Measurements from ENCODE around the gene PRKCB.

PRKCB gene

DNA sequence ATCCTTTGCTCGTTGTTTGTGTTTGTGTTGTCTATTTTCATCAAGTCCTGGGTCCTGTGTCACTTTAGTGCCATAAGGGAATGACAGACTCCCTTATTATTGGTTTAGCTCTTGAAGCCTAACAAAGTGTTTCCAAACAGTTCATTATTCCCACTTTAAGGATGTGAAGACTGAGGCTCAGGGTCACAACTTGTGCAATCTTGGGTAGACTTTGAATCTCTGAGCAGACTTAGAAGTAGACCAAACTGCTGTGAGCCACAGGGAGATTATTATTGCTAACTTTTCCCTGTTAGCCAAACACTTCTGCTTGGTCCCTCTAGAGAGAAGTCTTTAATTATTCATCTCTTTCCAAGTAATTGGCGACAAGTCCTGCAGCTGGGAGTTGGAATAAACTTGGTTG is 31.8 kb downstream of the PRKCB start:
- no peak for DNase-seq

DNA sequence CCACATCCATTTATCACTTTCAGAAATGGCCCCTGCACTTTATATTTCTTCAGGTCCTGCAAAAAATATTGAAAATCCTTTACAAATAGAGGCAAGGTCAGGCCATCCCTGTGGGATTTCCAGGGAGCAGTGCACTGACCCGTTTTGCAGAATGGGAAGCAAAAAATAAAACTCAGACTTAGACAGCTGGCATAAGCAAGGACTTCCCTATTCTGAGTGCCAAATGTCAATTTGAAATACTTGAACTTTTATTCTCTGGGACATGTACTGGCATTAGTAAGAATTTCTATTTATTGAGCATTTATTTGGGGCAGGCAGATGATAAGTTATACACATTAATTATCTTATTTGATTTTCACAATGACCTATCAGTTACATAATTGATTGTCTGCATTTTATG is 32.4 kb downstream of the PRKCB start:
- no peak for DNase-seq

DNA sequence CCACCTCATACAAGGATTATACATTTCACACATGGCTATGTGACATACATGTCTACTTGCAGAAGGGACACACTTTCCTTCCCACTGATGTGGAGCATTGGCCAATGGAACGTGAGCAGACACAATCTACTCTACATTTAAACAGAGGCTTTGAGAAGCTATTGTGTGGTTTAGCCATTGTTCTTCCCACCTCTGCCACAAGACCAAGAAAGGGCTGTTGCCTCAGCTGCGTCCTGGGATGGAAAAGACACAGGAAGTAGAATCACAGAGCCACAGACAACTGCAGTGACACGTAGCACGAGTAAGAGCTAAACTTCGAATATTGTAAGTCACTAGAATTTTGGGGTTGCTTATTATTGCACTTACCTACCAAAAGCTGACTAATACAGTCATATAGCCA is 33.3 kb downstream of the PRKCB start:
- no peak for DNase-seq

DNA sequence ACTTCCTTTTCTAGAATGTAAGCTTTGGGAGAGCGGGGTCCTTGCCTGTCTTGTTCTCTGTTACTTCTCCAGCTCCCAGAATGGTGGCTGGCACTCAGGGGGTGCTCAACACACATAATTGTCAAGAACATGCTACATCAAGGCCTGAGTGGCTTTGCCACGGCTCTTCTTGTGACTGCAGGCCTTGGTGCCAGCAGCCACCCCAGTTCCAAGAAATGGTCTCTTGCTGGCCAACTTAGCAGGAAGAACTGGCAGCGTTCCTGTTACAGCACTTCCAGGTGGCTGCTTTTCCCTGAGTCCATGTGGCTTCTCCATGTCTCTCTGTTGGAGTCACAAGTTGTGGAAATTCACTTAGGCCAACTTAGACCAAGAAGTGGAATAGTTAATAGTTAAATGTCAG is 36.1 kb downstream of the PRKCB start:
- no peak for DNase-seq

DNA sequence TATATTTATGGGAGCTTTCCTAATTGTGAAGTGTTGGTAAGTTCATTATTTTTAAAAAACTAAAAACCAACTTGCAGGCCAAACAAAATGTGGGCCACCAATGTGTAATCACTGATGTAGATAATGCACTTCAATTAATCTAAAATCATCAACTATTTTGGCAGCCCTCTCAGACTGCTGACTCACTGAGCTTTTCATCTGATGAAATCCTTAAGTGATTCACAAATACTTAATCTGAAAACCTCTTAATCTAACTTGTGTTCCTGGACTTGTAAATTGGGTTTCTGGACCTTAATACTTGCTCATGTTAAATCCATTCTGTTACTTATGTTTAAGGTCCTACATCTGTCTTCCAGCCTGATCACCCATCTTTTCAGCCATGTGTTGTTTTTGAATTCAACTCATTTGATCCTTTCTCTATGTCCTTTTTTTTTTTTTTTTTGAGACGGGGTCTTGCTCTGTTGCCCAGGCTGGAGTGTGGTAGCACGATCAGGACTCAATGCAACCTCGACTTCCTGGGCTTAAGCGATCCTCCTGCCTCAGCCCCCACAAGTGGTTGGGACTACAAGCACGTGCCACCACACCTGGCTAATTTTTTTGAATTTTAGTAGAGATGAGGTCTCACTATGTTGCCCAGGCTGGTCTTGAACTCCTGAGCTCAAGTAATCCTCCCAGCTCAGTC is 39.0 kb downstream of the PRKCB start:
- no peak for DNase-seq

DNA sequence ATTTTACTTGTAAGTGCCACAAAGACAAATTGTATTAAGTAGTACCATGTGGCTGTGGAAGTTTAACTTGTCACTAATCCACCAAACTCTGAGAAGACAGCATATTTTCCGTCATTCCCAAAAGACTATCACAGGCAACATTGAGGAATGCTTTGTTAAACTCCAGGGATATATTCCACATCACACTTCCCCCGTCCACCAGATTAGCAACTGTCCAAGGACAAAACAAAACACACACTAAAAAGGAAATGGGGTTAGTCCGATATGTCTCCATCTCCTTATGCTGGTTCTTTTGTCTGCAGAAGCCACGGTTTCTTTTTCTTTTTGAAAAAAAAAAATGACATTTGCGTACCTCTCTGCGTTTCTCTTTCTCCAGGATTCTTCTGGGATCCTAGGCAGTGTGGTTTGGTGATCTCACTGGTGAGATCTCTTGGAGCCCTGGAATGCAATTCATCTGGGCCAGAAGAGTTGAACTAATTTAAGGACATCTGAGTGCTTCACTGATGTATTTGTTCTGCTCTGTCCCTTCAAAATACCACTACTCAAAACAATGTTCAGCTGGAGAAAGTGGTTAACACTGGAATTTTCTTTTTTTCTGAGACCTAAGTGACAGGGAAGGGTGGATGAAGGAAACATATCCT is 40.6 kb downstream of the PRKCB start:
- no peak for DNase-seq

DNA sequence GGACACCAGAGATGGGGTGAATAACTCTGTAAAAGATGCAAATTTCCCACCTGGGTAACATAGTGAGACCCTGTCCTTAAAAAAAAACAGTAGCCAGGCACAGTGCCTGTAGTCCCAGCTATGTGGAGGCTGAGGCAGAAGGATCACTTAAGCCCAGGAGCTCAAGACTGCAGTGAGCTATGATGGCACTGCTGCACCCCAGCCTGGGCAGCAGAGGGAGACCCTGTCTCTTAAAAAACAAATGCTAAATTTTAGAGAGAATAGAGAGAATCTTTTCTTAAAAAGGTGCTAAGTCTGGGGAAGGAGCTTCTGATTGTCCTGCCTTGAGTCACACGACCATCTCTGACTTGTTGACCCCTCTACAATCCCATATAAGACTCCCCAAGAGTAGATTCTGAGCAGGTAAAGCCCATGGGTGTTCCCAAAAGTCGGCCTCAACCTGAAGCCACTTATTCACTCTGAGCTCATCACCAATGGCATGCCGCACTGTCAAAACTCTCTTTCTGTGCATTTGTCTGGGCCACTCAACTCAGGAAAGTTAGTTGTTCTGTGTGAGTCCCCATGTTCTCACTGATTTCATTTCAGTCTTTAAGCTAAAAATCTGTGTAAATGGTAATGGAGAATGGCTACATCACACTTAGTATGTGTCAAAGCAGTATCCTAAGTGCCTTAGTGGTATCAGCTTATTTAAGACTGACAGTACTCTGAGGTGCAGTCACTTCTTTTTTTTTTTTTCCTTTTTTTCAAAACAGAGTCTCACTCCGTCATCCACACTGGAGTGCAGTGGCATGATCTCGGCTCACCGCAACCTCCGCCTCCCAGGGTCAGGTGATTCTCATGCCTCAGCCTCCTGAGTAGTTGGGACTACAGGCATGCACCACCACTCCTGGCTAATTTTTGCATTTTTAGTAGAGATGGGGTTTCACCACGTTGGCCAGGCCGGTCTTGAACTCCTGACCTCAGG is 41.6 kb downstream of the PRKCB start:
- no peak for DNase-seq

DNA sequence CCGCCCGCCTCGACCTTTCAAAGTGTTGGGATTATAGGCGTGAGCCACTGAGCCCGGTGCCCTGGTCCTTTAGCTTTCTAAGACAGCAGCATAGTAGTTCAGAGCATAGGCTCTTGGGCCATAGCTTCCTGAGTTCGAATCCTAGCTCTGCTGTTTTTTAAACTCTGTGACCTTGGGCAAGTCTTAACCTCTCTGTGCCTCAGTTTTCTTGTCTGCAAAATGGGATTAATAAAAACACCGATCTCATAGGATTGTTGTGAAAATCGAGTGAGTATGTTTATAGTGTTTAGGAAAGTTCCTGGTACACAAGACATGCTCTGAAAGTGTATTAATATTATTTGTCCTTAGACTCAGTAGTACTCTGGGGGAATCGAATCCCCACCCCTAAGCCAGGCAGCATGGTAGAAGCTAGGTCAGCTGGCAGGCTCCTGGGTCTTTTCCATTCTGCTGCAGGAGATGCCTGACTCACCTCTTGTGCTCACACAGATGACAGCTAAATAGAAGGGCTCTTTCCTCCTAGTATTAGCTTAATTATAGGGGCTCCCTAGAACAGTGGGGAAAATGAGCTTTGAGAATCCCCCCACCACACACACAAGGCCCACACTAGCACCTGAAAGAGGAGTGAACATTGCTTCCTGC is 44.1 kb downstream of the PRKCB start:
- DNase-seq: no peak

DNA sequence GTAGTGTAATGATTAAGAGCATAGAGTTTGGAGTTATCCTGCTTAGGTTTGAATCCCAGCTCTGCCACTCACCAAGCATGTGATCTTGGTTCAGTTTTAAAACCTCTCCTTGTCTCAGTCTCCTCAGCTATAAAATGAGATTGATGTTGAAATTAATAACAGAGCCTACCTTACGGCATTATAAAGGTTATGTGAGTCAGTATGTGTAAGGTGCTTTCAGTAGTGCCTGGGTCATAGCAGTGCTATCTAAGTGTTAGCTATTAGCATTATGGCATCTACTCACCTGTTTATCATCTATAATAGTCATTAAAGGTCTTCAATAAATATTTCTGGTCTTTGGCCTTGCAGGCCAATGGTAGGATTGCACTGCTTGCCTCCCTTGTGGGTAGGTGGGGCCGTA is 53.4 kb downstream of the PRKCB start:
- DNase-seq: no peak

DNA sequence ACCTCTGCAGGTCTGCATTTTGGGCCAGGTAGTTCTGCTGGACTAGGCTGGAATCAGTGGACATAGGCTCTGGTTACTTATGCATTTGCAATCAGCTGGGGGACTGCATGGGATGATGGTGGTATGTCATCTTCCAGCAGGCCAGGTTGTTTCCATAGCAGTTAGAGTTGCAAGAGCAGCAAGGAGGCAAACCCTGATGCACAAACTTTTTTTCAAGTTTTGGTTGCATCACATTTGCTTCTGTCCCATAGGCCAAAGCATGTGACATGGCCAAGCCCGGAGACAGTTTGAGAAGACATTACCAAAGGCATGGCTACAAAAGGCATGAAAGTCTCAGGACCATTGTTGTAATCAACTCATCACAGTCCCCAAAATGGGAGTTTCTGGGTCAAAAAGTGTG is 58.2 kb downstream of the PRKCB start:
- DNase-seq: no peak

DNA sequence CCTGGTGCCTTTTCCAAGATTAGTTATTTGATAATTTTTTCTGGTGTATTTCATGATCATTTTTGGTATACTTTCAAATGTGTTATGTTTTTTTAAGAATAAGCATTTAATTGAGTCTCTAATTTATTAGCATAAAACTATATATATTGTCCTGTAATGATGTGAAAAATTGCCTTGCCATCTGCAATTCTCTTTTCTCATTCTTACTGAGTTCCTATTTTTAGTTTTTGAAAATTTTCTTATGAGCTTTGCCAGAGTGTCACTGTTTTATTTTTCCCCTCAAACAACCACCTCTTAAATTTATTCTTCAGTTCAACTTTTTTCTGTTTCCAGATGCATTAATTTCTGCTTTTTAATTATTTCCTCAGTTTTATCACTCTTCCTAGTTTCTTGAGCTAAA is 59.3 kb downstream of the PRKCB start:
- no peak for DNase-seq

DNA sequence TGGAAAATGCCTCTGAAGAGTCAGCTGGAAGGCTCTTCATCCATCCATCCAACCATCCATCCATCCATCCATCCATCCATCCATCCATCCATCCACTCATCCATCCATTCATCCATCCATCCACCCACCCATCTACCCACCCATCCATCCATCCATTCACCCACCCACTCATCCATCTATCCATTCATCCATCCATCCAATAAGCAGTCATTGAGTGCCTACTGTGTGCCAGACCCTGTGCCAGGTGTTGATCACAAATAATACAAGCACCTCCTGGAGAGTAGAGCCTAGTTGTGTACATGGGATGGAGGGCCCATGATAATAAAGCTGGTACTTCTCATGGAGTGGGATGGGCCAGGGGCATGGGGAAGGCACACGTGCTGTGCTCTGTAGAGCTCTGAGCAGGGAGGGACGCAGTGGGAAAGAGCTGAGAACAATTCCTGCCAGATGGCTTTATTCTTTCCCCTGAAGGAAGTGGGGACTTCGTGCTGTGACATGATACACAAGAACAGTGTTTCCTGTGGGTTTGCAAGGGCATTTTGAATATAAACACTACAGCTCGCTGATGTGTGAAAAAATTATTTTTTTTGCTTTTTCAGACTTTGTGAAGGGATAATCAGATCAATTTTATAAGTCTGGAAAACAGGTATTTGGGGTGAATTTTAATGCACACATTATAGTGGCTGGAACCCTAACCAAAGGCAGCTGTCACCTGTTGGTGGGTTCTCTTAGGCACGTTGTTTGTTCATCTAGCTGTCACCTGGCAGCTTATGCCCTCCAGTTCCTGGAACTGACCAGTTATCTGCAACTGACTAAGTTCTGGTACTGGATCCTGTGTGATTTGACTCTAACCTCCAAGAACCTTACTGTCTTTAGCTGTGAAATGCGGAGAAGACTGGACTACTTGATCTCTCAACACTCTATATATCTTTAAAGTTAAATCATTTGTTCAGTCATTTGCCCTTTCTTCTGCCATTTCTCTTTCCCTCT is 61.3 kb downstream of the PRKCB start:
- no peak for DNase-seq

DNA sequence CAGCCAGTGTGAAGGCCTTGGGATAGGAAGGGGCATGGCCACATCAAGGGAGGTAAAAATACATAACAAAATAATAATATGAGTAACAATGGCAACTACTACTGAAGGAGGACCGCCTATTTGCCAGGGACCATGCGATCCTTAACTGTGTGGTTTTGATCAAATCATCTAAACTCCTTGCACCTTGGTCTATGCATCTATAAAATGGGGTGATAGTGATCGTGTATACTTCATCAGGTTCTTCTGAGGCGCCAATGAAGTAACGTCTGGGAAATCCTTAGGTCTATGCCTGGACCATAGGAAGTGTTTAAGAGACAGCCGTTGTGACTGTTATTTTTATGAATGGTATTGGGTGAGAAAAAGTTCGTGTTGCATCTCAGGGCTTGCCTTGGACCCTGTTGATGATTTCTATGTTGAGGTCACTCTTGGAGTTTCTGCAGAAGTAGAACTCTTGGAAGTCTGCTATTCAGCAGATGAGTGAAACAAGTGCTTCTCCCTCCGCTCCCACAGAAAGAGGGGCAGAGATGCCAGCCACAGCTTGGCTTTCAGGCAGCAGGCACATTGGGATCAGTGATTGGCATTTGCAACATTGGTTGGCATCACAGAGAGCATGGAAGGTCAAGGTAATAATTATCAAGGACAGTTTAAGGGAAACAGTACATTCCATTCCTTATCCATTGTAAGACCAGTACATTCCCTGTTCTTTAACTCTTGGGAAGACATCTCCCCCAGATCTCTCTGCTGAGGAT is 63.1 kb downstream of the PRKCB start:
- no peak for DNase-seq

DNA sequence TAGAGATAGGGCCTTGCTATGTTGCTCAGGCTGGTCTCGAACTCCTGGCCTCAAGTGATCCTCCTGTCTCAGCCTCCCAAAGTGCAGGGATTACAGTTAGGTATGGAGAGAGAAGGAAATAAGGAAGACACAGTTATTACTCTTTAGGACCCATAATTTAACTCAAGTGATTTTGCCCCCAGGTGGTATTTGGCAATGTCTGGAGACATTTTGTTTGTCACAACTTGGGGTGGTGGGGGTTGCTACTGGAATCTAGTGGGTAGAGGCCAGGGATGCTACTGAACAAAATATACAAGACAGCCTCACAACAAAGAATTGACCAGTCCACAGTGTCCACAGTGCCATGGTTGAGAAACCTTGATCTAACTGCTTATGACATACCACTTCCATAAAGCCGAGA is 64.1 kb downstream of the PRKCB start:
- DNase-seq: no peak

DNA sequence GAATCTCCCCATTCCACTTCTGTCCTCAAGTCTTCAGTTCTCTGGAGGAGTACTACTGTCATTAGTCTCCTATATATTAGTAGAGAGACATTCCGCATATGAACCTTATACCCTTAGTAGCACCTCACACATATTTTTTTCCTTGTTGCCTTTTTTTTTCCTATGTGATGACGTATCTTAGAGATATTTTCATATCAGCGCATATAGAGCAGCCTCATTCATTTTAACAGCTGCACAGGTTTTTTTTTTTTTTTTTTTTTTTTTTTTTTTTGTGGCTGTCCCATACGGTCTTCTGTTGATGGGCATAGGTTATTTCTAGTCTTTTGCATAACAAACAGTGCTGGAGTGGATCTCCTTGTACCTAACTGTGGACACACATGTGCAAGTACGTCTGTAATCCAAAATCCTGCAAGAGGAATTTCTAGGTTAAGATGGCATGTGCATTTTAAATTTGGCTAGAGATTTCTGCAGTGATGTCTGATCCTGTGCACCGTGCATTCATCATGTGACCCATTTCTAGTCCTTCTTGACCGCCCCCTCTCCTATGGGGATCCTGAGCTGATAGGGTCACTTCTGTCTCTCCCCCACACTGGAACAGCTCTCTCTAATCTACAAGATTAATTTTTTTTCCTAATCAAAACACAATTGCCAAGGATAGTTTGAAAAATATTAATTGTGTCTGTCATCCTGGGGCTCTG is 64.8 kb downstream of the PRKCB start:
- no peak for DNase-seq

DNA sequence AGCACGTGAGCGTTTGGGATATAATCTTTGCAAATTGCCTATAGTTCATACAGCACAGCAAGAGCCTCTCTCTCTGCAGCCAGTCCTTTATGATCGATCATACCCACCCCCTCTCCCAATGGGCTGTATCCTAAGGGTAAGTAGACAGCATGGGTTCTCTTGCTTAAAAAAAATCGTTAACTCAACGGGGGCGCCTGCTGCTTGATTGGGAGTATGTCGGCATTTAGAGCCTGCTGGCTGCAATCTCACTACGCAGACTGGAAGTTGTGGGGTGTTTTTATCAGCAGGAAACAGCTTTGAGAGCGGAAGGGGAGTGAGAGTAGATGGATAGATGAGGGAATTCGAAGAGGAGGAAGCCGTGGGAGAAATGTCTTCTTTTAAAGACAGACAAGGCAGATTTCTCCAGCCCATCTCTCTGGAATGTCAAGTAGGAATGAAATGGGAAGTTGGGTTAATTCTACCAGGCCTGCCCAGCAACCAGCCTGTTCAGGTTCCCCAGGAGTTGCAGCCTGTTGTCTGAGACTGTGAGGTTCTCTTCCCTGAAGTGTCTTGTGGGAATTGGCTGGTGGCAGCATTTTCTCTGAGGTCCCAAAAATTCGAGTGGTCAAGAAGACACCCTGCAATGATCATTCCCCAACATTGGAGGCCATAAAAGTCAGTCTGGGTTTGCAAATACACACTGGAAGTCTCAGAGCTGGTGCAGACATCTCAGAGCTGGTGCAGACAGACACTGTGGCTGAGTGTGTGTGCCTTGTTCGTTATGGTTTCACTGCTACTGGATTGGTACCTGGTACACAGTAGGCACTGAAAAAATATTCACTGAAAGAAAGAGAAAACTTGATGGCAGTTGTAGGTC is 65.6 kb downstream of the PRKCB start:
- no peak for DNase-seq

DNA sequence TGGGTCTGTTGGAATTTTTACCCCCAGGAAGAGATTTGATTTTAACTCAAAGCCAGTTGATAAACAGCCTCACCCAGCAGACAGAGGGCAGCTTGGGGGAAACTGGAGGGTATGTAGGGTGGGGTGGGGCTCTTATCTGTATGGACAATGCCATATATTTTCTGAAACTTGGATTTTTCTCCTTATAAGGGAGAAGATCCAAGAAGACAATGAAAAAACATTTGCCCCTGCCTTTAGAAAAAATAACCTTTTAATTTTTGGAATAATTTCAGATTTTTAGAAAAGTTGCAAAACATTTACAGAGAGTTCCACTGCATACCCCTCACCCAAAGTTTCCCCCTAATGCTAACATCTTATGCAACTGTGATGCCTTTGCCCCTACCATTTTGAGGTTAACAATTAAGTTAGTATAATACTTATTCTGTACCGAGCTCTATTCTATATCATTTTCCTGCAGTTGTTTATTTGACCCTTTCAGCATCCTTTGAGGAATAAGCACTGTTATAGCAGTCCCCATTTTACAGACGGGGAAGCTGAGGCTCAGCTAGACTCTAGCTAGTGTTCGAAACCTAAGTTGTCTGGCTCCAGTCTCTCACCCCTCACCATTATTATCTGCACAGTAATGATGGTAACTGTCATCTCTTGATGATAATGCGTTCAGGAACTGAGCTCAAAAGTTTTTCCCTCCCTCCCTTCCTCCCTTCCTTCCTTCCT is 66.4 kb downstream of the PRKCB start:
- no peak for DNase-seq

DNA sequence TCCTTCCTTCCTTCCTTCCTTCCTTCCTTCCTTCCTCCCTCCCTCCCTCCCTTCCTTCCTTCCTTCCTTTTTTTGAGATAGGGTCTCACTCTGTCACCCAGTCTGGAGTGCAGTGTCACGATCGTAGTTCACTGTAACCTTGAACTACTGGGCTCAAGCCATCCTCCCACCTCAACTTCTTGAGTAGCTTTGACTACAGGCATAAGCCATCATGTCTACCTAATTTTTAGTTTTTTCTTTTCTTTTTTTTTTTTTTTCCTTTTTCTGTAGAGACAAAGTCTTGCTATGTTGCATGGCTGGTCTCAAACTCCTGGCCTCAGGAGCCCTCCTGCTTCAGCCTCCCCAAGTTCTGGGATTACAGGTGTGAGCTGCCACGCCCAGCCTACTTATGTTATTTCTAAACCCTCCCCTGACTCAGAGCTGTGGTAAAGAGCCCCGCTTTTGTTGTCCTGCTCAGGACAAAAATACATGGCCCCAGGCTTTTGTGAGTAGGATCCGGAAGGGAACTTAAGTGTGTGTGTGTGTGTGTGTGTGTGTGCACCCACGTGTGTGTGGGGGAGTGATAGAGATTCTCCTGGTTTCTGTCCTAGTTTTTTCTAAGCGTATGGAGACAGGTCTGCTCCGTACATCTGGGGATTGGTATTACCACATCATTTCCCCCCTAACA is 67.1 kb downstream of the PRKCB start:
- DNase-seq: no peak

All from NCI-H1105 treated with DMSO at 0.1 percent for 48 hours (cell line).